Left ventricle myocardium inferior (tissue), 1 donor: ENCODE results near the gene SGMS1. TPM values are rescaled to one million over a fixed set of nuclear protein-coding genes. Genes with fewer than 3 reads are reported as not detected.
"Not testable (repeated sequence)": the region's sequence is repeated elsewhere in the genome, so short reads cannot be mapped to it uniquely, and the experiment has no call there.

Source experiments
- DNase-seq: peaks from one replicate; pipeline ENCODE4 v3.0.0-alpha.2; 2020
- H3K27ac ChIP-seq: fragments of 200-600 bp; replicated peaks from 2 replicates; pipeline ENCODE4 v1.8.0; 2021
- H3K27me3 ChIP-seq: fragments of 200-600 bp; 2 replicates; pipeline ENCODE4 v1.8.0; 2021; ENCODE audit warnings: low read depth
- H3K36me3 ChIP-seq: fragments of 200-600 bp; 2 replicates; pipeline ENCODE4 v1.8.0; 2021
- H3K4me1 ChIP-seq: fragments of 200-600 bp; 2 replicates; pipeline ENCODE4 v1.8.0; 2021
- H3K4me3 ChIP-seq: fragments of 200-600 bp; 2 replicates; pipeline ENCODE4 v1.8.0; 2021; ENCODE audit warnings: mild to moderate bottlenecking, moderate library complexity
- H3K9me3 ChIP-seq: fragments of 200-600 bp; replicated peaks from 2 replicates; pipeline ENCODE4 v1.8.0; 2021
- intact Hi-C: fragments of 100-400 bp; cut with micrococcal nuclease; formaldehyde crosslinking; loops from one replicate; pipeline ENCODE4 v1.11.0; 2022
- total RNA-seq: library from RNA; stranded (reverse); fragmentation: NEBNext Ultra II Directional; extraction: Animal tissue kit (Norgen Biotek cat#: 25700); gene quantifications from one replicate; pipeline ENCODE4 v1.2.1, GENCODE V29; 2021
- TF ChIP-seq, protein P1 (sequence below): fragments of 200-600 bp; IDR thresholded peaks from 2 replicates; pipeline ENCODE4 v1.8.0; 2021; ENCODE audit warnings: antibody characterized with exemption, mild to moderate bottlenecking, borderline replicate concordance
- donor health status: DM: no; HTN: yes; CAD: no; lungs with severe emphysema.

SGMS1 gene
- total RNA-seq, 1 donor from 2014 or later = 18.6 TPM

DNA sequence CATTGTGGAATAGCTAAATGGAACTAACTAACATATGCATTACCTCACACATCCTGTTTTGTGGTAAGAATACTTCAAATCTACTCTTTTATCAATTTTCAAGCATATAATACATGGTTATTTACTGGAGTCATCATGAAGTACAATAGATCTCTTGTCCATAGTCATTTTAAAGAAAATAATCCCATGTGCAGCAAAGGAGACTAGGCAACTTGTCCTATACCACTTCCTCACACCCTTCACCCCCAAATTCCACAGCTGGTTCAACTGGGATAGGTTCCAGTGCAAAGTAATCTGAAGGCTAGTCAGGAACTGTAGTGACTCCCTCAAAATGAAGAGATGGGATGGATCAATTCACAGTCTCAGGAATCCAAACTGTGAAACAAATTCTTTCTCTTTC, 176.1 kb downstream of the SGMS1 start:
- TF ChIP-seq, protein P1, sequence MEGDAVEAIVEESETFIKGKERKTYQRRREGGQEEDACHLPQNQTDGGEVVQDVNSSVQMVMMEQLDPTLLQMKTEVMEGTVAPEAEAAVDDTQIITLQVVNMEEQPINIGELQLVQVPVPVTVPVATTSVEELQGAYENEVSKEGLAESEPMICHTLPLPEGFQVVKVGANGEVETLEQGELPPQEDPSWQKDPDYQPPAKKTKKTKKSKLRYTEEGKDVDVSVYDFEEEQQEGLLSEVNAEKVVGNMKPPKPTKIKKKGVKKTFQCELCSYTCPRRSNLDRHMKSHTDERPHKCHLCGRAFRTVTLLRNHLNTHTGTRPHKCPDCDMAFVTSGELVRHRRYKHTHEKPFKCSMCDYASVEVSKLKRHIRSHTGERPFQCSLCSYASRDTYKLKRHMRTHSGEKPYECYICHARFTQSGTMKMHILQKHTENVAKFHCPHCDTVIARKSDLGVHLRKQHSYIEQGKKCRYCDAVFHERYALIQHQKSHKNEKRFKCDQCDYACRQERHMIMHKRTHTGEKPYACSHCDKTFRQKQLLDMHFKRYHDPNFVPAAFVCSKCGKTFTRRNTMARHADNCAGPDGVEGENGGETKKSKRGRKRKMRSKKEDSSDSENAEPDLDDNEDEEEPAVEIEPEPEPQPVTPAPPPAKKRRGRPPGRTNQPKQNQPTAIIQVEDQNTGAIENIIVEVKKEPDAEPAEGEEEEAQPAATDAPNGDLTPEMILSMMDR = no peak
- Histone ChIP-seq H3K9me3 (no peaks in the 10 kb centered on the region), H3K4me3 (no peak overlapping the region), H3K27ac (no peak overlapping the region), H3K27me3 (no peaks in the 10 kb centered on the region), H3K36me3 (no peaks in the 10 kb centered on the region), H3K4me1 (no peaks in the 10 kb centered on the region)
- DNase-seq = no peak
- intact Hi-C loops = no loop called here

DNA sequence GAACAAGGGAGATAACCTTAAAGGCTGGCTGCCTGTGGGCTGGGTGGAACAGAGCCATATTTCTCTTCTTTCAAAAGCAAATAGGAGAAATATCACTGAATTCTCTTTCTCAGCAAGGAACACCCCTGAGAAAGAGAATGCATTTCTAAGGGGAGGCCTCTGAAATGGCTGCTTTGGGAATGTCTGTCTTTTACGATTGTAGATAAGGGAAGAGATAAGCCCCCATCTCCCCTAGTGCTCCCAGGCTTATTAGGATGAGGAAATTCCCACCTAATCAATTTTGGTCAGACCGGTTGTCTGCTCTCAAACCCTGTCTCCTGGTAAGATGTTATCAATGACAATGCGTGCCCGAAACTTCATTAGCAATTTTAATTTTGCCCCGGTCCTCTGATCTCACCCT, 178.0 kb downstream of the SGMS1 start:
- H3K4me3 ChIP-seq, H3K27me3 ChIP-seq, intact Hi-C loops, H3K27ac ChIP-seq, H3K4me1 ChIP-seq, H3K9me3 ChIP-seq, H3K36me3 ChIP-seq, DNase-seq: not testable (repeated sequence)

GRCh38 chr10:50440489-50440888, 183.3 kb downstream of the SGMS1 start:
- Histone ChIP-seq H3K27me3 (no peaks in the 10 kb centered on the region), H3K4me1 (peaks cover 7% of the 10 kb centered on the region), H3K27ac (no peak overlapping the region), H3K36me3 (no peaks in the 10 kb centered on the region), H3K4me3 (no peak overlapping the region), H3K9me3 (no peaks in the 10 kb centered on the region)
- TF ChIP-seq, protein P1 = no peak
- DNase-seq = no peak
- intact Hi-C loops = no loop called here

DNA sequence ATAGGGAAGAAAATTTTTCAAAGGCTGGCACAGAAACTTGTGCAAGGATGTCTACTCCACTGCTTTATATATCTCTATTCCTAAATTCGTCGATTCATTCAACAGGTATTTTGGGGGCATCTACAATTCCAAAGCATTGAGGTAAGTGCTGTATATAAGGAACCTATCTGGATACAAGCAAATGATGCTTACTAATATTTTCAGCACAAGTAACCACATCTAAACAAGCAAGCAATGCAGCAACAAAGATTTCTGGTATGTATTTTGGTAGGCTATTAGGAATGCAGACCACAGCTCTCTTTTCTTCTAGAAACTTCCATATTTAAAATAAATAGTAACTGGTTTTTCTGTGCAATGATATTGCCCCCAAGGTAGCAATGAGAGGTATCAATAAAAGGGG, 183.9 kb downstream of the SGMS1 start:
- no peak for DNase-seq
- Histone ChIP-seq H3K27me3 (no peaks in the 10 kb centered on the region), H3K27ac (no peak overlapping the region), H3K9me3 (no peaks in the 10 kb centered on the region), H3K36me3 (no peaks in the 10 kb centered on the region), H3K4me1 (peaks cover 7% of the 10 kb centered on the region), H3K4me3 (no peak overlapping the region)
- intact Hi-C loops = no loop called here
- TF ChIP-seq, protein P1 = no peak

- H3K27ac ChIP-seq = no peak overlapping the region
- peaks cover 7% of the 10 kb centered on the region for H3K4me1 ChIP-seq
- no peaks in the 10 kb centered on the region for H3K36me3 ChIP-seq
- intact Hi-C loops = no loop called here
- no peaks in the 10 kb centered on the region for H3K27me3 ChIP-seq
- no peak for DNase-seq
- TF ChIP-seq, protein P1 = no peak
- H3K4me3 ChIP-seq = no peak overlapping the region
- H3K9me3 ChIP-seq = no peaks in the 10 kb centered on the region
Observed at GRCh38 chr10:50439187-50439586, 184.6 kb downstream of the SGMS1 start.

DNA sequence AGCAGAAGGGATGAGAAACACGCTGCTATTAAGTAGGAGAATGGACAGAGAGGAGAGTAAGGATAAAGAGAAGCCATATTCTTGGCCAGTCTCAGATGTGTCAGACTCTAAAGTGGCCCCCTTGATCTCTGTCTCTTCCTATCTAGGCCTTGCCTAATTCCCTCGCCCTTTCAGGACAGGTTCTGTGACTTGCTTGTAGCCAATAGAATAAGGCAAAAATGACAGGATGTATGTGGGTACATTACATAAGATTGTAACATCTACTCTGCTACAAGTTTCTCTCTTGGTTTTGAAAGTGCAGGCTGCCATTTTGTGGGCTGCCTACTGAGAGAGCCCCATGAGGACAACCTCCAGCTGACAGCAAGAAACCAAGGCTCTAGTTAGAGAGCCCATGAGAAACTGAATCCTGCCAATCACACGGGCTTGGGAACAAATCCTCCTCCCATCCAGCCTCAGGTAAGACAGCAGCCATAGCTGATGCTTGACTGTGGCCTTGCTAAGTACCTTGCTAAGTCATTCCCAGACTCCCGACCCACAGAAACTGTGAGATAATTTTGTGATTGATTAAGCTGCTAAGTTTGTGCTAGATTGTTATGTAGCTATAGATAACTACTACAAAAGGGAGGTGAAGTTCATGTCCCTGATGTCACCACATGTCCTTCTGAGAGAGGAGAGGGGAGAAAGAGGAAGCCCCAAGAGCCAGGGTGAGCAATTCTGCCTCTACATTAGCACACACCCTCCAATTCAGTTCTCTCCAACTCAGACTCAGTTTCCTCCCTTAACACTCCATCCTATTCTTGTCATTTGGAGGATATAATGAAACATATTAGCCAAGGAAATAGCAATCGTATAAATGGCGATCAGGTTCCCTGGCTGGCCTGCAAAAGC, 185.5 kb downstream of the SGMS1 start:
- Histone ChIP-seq H3K4me1 (peaks cover 7% of the 10 kb centered on the region), H3K4me3 (no peak overlapping the region), H3K27ac (no peak overlapping the region), H3K9me3 (no peaks in the 10 kb centered on the region), H3K36me3 (no peaks in the 10 kb centered on the region), H3K27me3 (no peaks in the 10 kb centered on the region)
- TF ChIP-seq, protein P1 = no peak
- intact Hi-C loops = no loop called here
- no peak for DNase-seq
